Gastrocnemius medialis (tissue), 4 donors: Measurements from ENCODE around the gene NRCAM.

Experiments
- POLR2A ChIP-seq, 2 donors: fragments of 450-650 bp; IDR thresholded peaks; one replicate each; pipeline ENCODE4 v1.6.1; 2017; ENCODE audit warnings: antibody characterized with exemption in 2 of 2, mild to moderate bottlenecking in 2 of 2, moderate library complexity in 2 of 2
- TF ChIP-seq, protein P1 (sequence below), 5 experiments: fragments of 450-650 bp in 3 of 5; fragments of 200-600 bp in 2 of 5; sonication (generic) in 2 of 5; IDR thresholded peaks in 4 of 5; conservative IDR thresholded peaks in 1 of 5; 1 replicate in 4 of 5; 2 replicates in 1 of 5; pipeline ENCODE4 v1.5.1; 2016 to 2019; ENCODE audit warnings: antibody characterized with exemption in 5 of 5, mild to moderate bottlenecking in 3 of 5, moderate library complexity in 3 of 5

DNA sequence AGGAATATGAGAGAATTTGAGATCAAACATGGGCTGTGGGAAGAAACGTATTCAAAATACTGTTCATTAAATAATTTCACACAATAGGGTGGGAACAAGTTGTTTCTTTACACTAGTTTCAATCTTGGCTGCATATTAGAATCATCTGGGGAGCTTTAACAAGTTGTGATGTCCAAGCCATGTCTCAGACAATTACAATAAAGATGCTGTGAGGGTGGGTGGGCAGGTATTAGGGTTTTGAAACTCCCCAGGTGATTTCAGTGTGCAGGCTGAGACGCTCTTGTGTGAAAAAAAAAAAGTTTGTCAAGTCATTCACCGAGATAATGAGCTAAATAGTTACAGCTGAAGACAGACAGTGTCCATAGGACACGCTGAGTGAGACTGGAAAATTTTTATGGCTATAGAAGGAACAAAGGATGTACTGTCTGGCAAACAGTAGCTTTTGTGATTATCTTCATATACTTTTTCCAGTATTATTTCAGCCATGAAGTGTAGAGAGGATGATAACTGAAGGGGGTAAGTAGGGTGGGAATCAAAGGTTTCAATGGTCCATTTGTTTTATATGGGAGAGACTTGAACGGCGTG lies 313.5 kb downstream of the NRCAM start:
- TF ChIP-seq POLR2A (IDR thresholded peaks at IDR 0.05), result no peak
- TF ChIP-seq, protein P1, sequence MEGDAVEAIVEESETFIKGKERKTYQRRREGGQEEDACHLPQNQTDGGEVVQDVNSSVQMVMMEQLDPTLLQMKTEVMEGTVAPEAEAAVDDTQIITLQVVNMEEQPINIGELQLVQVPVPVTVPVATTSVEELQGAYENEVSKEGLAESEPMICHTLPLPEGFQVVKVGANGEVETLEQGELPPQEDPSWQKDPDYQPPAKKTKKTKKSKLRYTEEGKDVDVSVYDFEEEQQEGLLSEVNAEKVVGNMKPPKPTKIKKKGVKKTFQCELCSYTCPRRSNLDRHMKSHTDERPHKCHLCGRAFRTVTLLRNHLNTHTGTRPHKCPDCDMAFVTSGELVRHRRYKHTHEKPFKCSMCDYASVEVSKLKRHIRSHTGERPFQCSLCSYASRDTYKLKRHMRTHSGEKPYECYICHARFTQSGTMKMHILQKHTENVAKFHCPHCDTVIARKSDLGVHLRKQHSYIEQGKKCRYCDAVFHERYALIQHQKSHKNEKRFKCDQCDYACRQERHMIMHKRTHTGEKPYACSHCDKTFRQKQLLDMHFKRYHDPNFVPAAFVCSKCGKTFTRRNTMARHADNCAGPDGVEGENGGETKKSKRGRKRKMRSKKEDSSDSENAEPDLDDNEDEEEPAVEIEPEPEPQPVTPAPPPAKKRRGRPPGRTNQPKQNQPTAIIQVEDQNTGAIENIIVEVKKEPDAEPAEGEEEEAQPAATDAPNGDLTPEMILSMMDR (IDR thresholded peaks at IDR 0.05 in 4 of 5, conservative IDR thresholded peaks at IDR 0.05 in 1 of 5), result no peak
